ENCODE results near the gene WDR44.
A peak's percentile ranks its signal among the peaks of the same experiment; 100 is the strongest.
"Not testable (repeated sequence)": the region's sequence is repeated elsewhere in the genome, so short reads cannot be mapped to it uniquely, and the experiment has no call there.

Gene WDR44

GRCh38 chrX:118418811-118419251, 72.9 kb downstream of the WDR44 start:
- Histone ChIP-seq H3K27me3 (ENCODE audit: insufficient read depth, low read length) (no peaks in the 10 kb centered on the region), H3K36me3 (ENCODE audit: insufficient read depth, low read length) (no peaks in the 10 kb centered on the region), H3K4me3 (ENCODE audit: low read depth, low read length) (no peak overlapping the region), H3K27ac (ENCODE audit: low read depth, low read length) (no peak overlapping the region), H3K79me2 (ENCODE audit: control insufficient read depth, insufficient read depth, low read length, unreplicated experiment) (no peaks in the 10 kb centered on the region), H2AFZ (ENCODE audit: low read length, unreplicated experiment) (no peak overlapping the region), H3K4me1 (ENCODE audit: control insufficient read depth, insufficient read depth, low read length, unreplicated experiment) (peaks cover 3% of the 10 kb centered on the region)

GRCh38 chrX:118420462-118420861, 74.6 kb downstream of the WDR44 start:
- Histone ChIP-seq H3K4me1 (ENCODE audit: control insufficient read depth, insufficient read depth, low read length, unreplicated experiment) (peaks cover 3% of the 10 kb centered on the region), H3K79me2 (ENCODE audit: control insufficient read depth, insufficient read depth, low read length, unreplicated experiment) (no peaks in the 10 kb centered on the region), H3K27ac (ENCODE audit: low read depth, low read length) (peak overlapping the region; percentile 57), H2AFZ (ENCODE audit: low read length, unreplicated experiment) (no peak overlapping the region), H3K27me3 (ENCODE audit: insufficient read depth, low read length) (no peaks in the 10 kb centered on the region), H3K36me3 (ENCODE audit: insufficient read depth, low read length) (no peaks in the 10 kb centered on the region), H3K4me3 (ENCODE audit: low read depth, low read length) (peak overlapping the region; percentile 53; the same call in 1 of the 2 replicates)

GRCh38 chrX:118423558-118423957, 77.7 kb downstream of the WDR44 start:
- Histone ChIP-seq H3K4me3 (ENCODE audit: low read depth, low read length) (no peak overlapping the region), H3K27me3 (ENCODE audit: insufficient read depth, low read length) (no peaks in the 10 kb centered on the region), H3K36me3 (ENCODE audit: insufficient read depth, low read length) (no peaks in the 10 kb centered on the region), H3K27ac (ENCODE audit: low read depth, low read length) (no peak overlapping the region), H3K79me2 (ENCODE audit: control insufficient read depth, insufficient read depth, low read length, unreplicated experiment) (no peaks in the 10 kb centered on the region), H3K4me1 (ENCODE audit: control insufficient read depth, insufficient read depth, low read length, unreplicated experiment) (peaks cover 3% of the 10 kb centered on the region), H2AFZ (ENCODE audit: low read length, unreplicated experiment) (no peak overlapping the region)

- no peaks in the 10 kb centered on the region for H3K27me3 ChIP-seq (ENCODE audit: insufficient read depth, low read length)
- H3K4me3 ChIP-seq (ENCODE audit: low read depth, low read length), result no peak overlapping the region
- peaks cover 5% of the 10 kb centered on the region; the same call in 1 of the 2 replicates for H3K36me3 ChIP-seq (ENCODE audit: insufficient read depth, low read length)
- H2AFZ ChIP-seq (ENCODE audit: low read length, unreplicated experiment), result no peak overlapping the region
- H3K79me2 ChIP-seq (ENCODE audit: control insufficient read depth, insufficient read depth, low read length, unreplicated experiment), result no peaks in the 10 kb centered on the region
- no peak overlapping the region for H3K27ac ChIP-seq (ENCODE audit: low read depth, low read length)
- H3K4me1 ChIP-seq (ENCODE audit: control insufficient read depth, insufficient read depth, low read length, unreplicated experiment), result no peaks in the 10 kb centered on the region
Measured at GRCh38 chrX:118432799-118433198, 86.9 kb downstream of the WDR44 start.

- no peaks in the 10 kb centered on the region for H3K4me1 ChIP-seq (ENCODE audit: control insufficient read depth, insufficient read depth, low read length, unreplicated experiment)
- no peak overlapping the region for H3K4me3 ChIP-seq (ENCODE audit: low read depth, low read length)
- no peaks in the 10 kb centered on the region for H3K79me2 ChIP-seq (ENCODE audit: control insufficient read depth, insufficient read depth, low read length, unreplicated experiment)
- H2AFZ ChIP-seq (ENCODE audit: low read length, unreplicated experiment), result no peak overlapping the region
- H3K27me3 ChIP-seq (ENCODE audit: insufficient read depth, low read length), result no peaks in the 10 kb centered on the region
- peaks cover 5% of the 10 kb centered on the region; the same call in 1 of the 2 replicates for H3K36me3 ChIP-seq (ENCODE audit: insufficient read depth, low read length)
- no peak overlapping the region for H3K27ac ChIP-seq (ENCODE audit: low read depth, low read length)
Measured at GRCh38 chrX:118437283-118437682, 91.4 kb downstream of the WDR44 start.

GRCh38 chrX:118448273-118448783, 102.4 kb downstream of the WDR44 start:
- H3K27ac ChIP-seq (ENCODE audit: low read depth, low read length), result no peak overlapping the region

GRCh38 chrX:118455013-118455412, 109.1 kb downstream of the WDR44 start:
- H3K27ac ChIP-seq (ENCODE audit: low read depth, low read length), result no peak overlapping the region
- no peaks in the 10 kb centered on the region for H3K4me1 ChIP-seq (ENCODE audit: control insufficient read depth, insufficient read depth, low read length, unreplicated experiment)
- H3K27me3 ChIP-seq (ENCODE audit: insufficient read depth, low read length), result no peaks in the 10 kb centered on the region
- H3K79me2 ChIP-seq (ENCODE audit: control insufficient read depth, insufficient read depth, low read length, unreplicated experiment), result no peaks in the 10 kb centered on the region
- no peak overlapping the region for H2AFZ ChIP-seq (ENCODE audit: low read length, unreplicated experiment)
- no peaks in the 10 kb centered on the region for H3K36me3 ChIP-seq (ENCODE audit: insufficient read depth, low read length)
- no peak overlapping the region for H3K4me3 ChIP-seq (ENCODE audit: low read depth, low read length)

More at GRCh38 chrX:118448273-118448783, 102.4 kb downstream of the WDR44 start:
- Histone ChIP-seq H3K4me1 (ENCODE audit: control insufficient read depth, insufficient read depth, low read length, unreplicated experiment) (peaks cover 3% of the 10 kb centered on the region), H3K79me2 (ENCODE audit: control insufficient read depth, insufficient read depth, low read length, unreplicated experiment) (no peaks in the 10 kb centered on the region), H3K36me3 (ENCODE audit: insufficient read depth, low read length) (0 out of 2 replicates have a peak, but pooled peaks cover 3% of the 10 kb centered on the region), H3K4me3 (ENCODE audit: low read depth, low read length) (no peak overlapping the region), H2AFZ (ENCODE audit: low read length, unreplicated experiment) (no peak overlapping the region), H3K27me3 (ENCODE audit: insufficient read depth, low read length) (no peaks in the 10 kb centered on the region)

GRCh38 chrX:118459494-118459893, 113.6 kb downstream of the WDR44 start:
- Histone ChIP-seq H3K27me3 (ENCODE audit: insufficient read depth, low read length) (no peaks in the 10 kb centered on the region), H3K27ac (ENCODE audit: low read depth, low read length) (no peak overlapping the region), H3K79me2 (ENCODE audit: control insufficient read depth, insufficient read depth, low read length, unreplicated experiment) (no peaks in the 10 kb centered on the region), H3K4me3 (ENCODE audit: low read depth, low read length) (no peak overlapping the region), H3K36me3 (ENCODE audit: insufficient read depth, low read length) (no peaks in the 10 kb centered on the region), H2AFZ (ENCODE audit: low read length, unreplicated experiment) (no peak overlapping the region), H3K4me1 (ENCODE audit: control insufficient read depth, insufficient read depth, low read length, unreplicated experiment) (no peaks in the 10 kb centered on the region)

GRCh38 chrX:118464501-118464900, 118.6 kb downstream of the WDR44 start:
- Histone ChIP-seq H2AFZ (ENCODE audit: low read length, unreplicated experiment) (no peak overlapping the region), H3K4me3 (ENCODE audit: low read depth, low read length) (no peak overlapping the region), H3K4me1 (ENCODE audit: control insufficient read depth, insufficient read depth, low read length, unreplicated experiment) (no peaks in the 10 kb centered on the region), H3K27me3 (ENCODE audit: insufficient read depth, low read length) (no peaks in the 10 kb centered on the region), H3K27ac (ENCODE audit: low read depth, low read length) (no peak overlapping the region), H3K36me3 (ENCODE audit: insufficient read depth, low read length) (no peaks in the 10 kb centered on the region), H3K79me2 (ENCODE audit: control insufficient read depth, insufficient read depth, low read length, unreplicated experiment) (no peaks in the 10 kb centered on the region)

GRCh38 chrX:118468122-118468521, 122.2 kb downstream of the WDR44 start:
- Histone ChIP-seq H3K27me3 (ENCODE audit: insufficient read depth, low read length) (no peaks in the 10 kb centered on the region), H3K4me1 (ENCODE audit: control insufficient read depth, insufficient read depth, low read length, unreplicated experiment) (no peaks in the 10 kb centered on the region), H3K27ac (ENCODE audit: low read depth, low read length) (no peak overlapping the region), H3K36me3 (ENCODE audit: insufficient read depth, low read length) (no peaks in the 10 kb centered on the region), H3K4me3 (ENCODE audit: low read depth, low read length) (no peak overlapping the region), H3K79me2 (ENCODE audit: control insufficient read depth, insufficient read depth, low read length, unreplicated experiment) (no peaks in the 10 kb centered on the region), H2AFZ (ENCODE audit: low read length, unreplicated experiment) (no peak overlapping the region)

GRCh38 chrX:118470721-118471347, 124.9 kb downstream of the WDR44 start:
- not testable (repeated sequence) for H3K79me2 ChIP-seq (ENCODE audit: control insufficient read depth, insufficient read depth, low read length, unreplicated experiment); H3K4me3 ChIP-seq (ENCODE audit: low read depth, low read length); H3K27ac ChIP-seq (ENCODE audit: low read depth, low read length); H3K27me3 ChIP-seq (ENCODE audit: insufficient read depth, low read length); H3K4me1 ChIP-seq (ENCODE audit: control insufficient read depth, insufficient read depth, low read length, unreplicated experiment); H2AFZ ChIP-seq (ENCODE audit: low read length, unreplicated experiment); H3K36me3 ChIP-seq (ENCODE audit: insufficient read depth, low read length)

All from ACC112 (cell line).